Breast epithelium (tissue), 4 donors: ENCODE results near the gene GHRL. TPM values are rescaled to one million over a fixed set of nuclear protein-coding genes. Genes with fewer than 3 reads are reported as not detected.
A peak's percentile ranks its signal among the peaks of the same experiment; 100 is the strongest.

Source experiments
- DNase-seq, 2 donors: peaks; one replicate each; pipeline ENCODE4 v3.0.0-alpha.2; 2019; ENCODE audit warnings: low spot score in 2 of 2
- H3K27ac ChIP-seq, 2 donors: fragments of 200-600 bp; sonication (generic) in 1 of 2; one replicate each; pipeline ENCODE4 v1.5.1; 2016 to 2019; ENCODE audit warnings: mild to moderate bottlenecking in 1 of 2
- H3K27me3 ChIP-seq, 2 donors: fragments of 200-600 bp; sonication (generic) in 1 of 2; one replicate each; pipeline versions ENCODE4 v1.5.1 to v1.6.0; 2017 to 2019; ENCODE audit warnings: control low read depth in 1 of 2, mild to moderate bottlenecking in 1 of 2
- H3K36me3 ChIP-seq: fragments of 200-600 bp; one replicate; pipeline ENCODE4 v1.5.1; 2019
- H3K4me1 ChIP-seq, 2 donors: fragments of 200-600 bp; sonication (generic); one replicate each; pipeline ENCODE4 v1.5.1; 2016 to 2019; ENCODE audit warnings: control low read depth in 1 of 2
- H3K4me3 ChIP-seq, 3 donors: fragments of 200-600 bp; sonication (generic); 1 replicate in 2 of 3; 2 replicates in 1 of 3; pipeline ENCODE4 v1.5.1; 2016 to 2019; ENCODE audit warnings: mild to moderate bottlenecking in 3 of 3, moderate library complexity in 2 of 3
- H3K9me3 ChIP-seq, 2 donors: fragments of 200-600 bp; sonication (generic) in 1 of 2; one replicate each; pipeline ENCODE4 v1.5.1; 2016 to 2019; ENCODE audit warnings: control low read depth in 1 of 2
- CTCF ChIP-seq, 3 donors: fragments of 450-650 bp; IDR thresholded peaks; one replicate each; pipeline ENCODE4 v1.5.1; 2016 to 2017; ENCODE audit warnings: antibody characterized with exemption in 3 of 3, mild to moderate bottlenecking in 3 of 3, moderate library complexity in 3 of 3
- POLR2A ChIP-seq: fragments of 450-650 bp; IDR thresholded peaks from one replicate; pipeline ENCODE4 v1.6.1; 2016; ENCODE audit warnings: antibody characterized with exemption, mild to moderate bottlenecking, moderate library complexity
- POLR2AphosphoS5 ChIP-seq, 3 donors: sonication (generic); formaldehyde crosslinking; IDR thresholded peaks; one replicate each; pipeline ENCODE4 v1.6.1; 2017; ENCODE audit warnings: antibody characterized with exemption in 3 of 3
- intact Hi-C: fragments of 100-400 bp; cut with DNase I; formaldehyde crosslinking; loops from one replicate; pipeline ENCODE4 v1.15.1; 2023; ENCODE audit warnings: low total_unique reads
- total RNA-seq, 3 donors: library from RNA; depleted of rRNA; stranded (reverse); fragments of >200 nt; gene quantifications; one replicate each; pipeline ENCODE4 v1.1.0, GENCODE V29; 2016

Gene GHRL
- total RNA-seq, 3 donors from 2014 or later: 0.66 to 1.0 TPM; not detected in 1

GRCh38 chr3:10327592-10327991 lies 34.8 kb upstream of the GHRL start:
- no peak for DNase-seq
- no peak for TF ChIP-seq POLR2A
- TF ChIP-seq CTCF (IDR thresholded peaks at IDR 0.05): no peak
- TF ChIP-seq POLR2AphosphoS5 (IDR thresholded peaks at IDR 0.05): no peak
- Histone ChIP-seq H3K36me3 (no peaks in the 10 kb centered on the region), H3K4me3 (no peak overlapping the region), H3K27ac (no peak overlapping the region), H3K27me3 (peaks cover 0 to 26% of the 10 kb centered on the region in 2 donors), H3K4me1 (no peaks in the 10 kb centered on the region), H3K9me3 (no peaks in the 10 kb centered on the region)
- intact Hi-C loops: no loop called here

- H3K4me3 ChIP-seq: no peak overlapping the region
- H3K27me3 ChIP-seq: no peaks in the 10 kb centered on the region
- H3K9me3 ChIP-seq: no peaks in the 10 kb centered on the region
- H3K4me1 ChIP-seq: peaks cover 0 to 5% of the 10 kb centered on the region in 2 donors
- intact Hi-C loops: no loop called here
- no peak overlapping the region for H3K27ac ChIP-seq
- no peaks in the 10 kb centered on the region for H3K36me3 ChIP-seq
- TF ChIP-seq POLR2AphosphoS5 (IDR thresholded peaks at IDR 0.05) (no peak), CTCF (IDR thresholded peaks at IDR 0.05) (no peak), POLR2A (no peak)
- DNase-seq: no peak
These were observed 29.6 kb upstream of the GHRL start for GRCh38 chr3:10322352-10322710.

GRCh38 chr3:10321630-10322351 lies 29.0 kb upstream of the GHRL start:
- peak overlapping the region; percentile 89 to 90 for H3K27ac ChIP-seq
- no peak for DNase-seq
- TF ChIP-seq POLR2A: no peak
- TF ChIP-seq CTCF (IDR thresholded peaks at IDR 0.05): no peak
- TF ChIP-seq POLR2AphosphoS5 (IDR thresholded peaks at IDR 0.05): no peak

GRCh38 chr3:10320320-10320677 lies 27.6 kb upstream of the GHRL start:
- TF ChIP-seq POLR2AphosphoS5 (IDR thresholded peaks at IDR 0.05) (no peak), CTCF (IDR thresholded peaks at IDR 0.05) (no peak), POLR2A (no peak)
- peaks cover 0 to 5% of the 10 kb centered on the region in 2 donors for H3K4me1 ChIP-seq
- intact Hi-C loops: no loop called here
- H3K27me3 ChIP-seq: no peaks in the 10 kb centered on the region
- peak overlapping the region; percentile 89 to 90 for H3K27ac ChIP-seq
- no peak for DNase-seq
- H3K36me3 ChIP-seq: no peaks in the 10 kb centered on the region
- no peaks in the 10 kb centered on the region for H3K9me3 ChIP-seq
- H3K4me3 ChIP-seq: peak overlapping the region; percentile 85 to 99 (median 97)

More at GRCh38 chr3:10321630-10322351, 29.0 kb upstream of the GHRL start:
- H3K36me3 ChIP-seq: no peaks in the 10 kb centered on the region
- H3K9me3 ChIP-seq: no peaks in the 10 kb centered on the region
- H3K27me3 ChIP-seq: no peaks in the 10 kb centered on the region
- peak overlapping the region; percentile 85 to 99 (median 97) for H3K4me3 ChIP-seq
- intact Hi-C loops: no loop called here
- peaks cover 0 to 5% of the 10 kb centered on the region in 2 donors for H3K4me1 ChIP-seq

- peak overlapping the region; percentile 85 to 99 (median 97) for H3K4me3 ChIP-seq
- H3K27ac ChIP-seq: no peak overlapping the region
- H3K27me3 ChIP-seq: no peaks in the 10 kb centered on the region
- intact Hi-C loops: no loop called here
- DNase-seq: no peak
- H3K36me3 ChIP-seq: peaks cover 2% of the 10 kb centered on the region
- no peaks in the 10 kb centered on the region for H3K9me3 ChIP-seq
- peaks cover 0 to 5% of the 10 kb centered on the region in 2 donors for H3K4me1 ChIP-seq
- TF ChIP-seq CTCF (IDR thresholded peaks at IDR 0.05) (no peak), POLR2AphosphoS5 (IDR thresholded peaks at IDR 0.05) (no peak), POLR2A (no peak)
These were observed 27.1 kb upstream of the GHRL start for GRCh38 chr3:10319804-10320203.
